Caco-2 (cell line): ENCODE results near the gene ASTN2. TPM values are rescaled to one million over a fixed set of nuclear protein-coding genes. Genes with fewer than 3 reads are reported as not detected.

Source experiments
- BruUV-seq: library from RNA; stranded (reverse); fragments of 400-500 nt; replicated peaks from 2 replicates; lab custom pipeline; 2021; lab: Mats Ljungman, UMichigan
- CTCF ChIA-PET: fragments of 300-600 bp; sonication (Branson Sonifier 250); formaldehyde crosslinking; loops from one replicate; lab custom pipeline; 2022; ENCODE audit warnings: antibody characterized with exemption; lab: Charles Lee
- POLR2A ChIA-PET: fragments of 300-600 bp; sonication (Branson Sonifier 250); formaldehyde crosslinking; loops from one replicate; lab custom pipeline; 2022; ENCODE audit warnings: antibody characterized with exemption; lab: Charles Lee
- DNase-seq, 2 experiments: peaks; one replicate each; pipeline versions ENCODE4 v3.0.0 to v3.0.0-alpha.2; 2020 to 2022
- H3K27me3 ChIP-seq: replicated peaks from 2 replicates; pipeline ENCODE4 v1.6.0; 2011; ENCODE audit warnings: low read length; ENCODE audit not compliant: control insufficient read depth, insufficient read depth
- H3K36me3 ChIP-seq: 2 replicates; pipeline ENCODE4 v1.5.1; 2011; ENCODE audit warnings: low read length; ENCODE audit not compliant: control insufficient read depth, insufficient read depth
- H3K4me1 ChIP-seq: fragments of 250-450 bp; sonication (Bioruptor Pico); 2 replicates; pipeline ENCODE4 v1.5.1; 2020; ENCODE audit warnings: mild to moderate bottlenecking
- H3K4me3 ChIP-seq: 2 replicates; pipeline ENCODE4 v1.5.1; 2011; ENCODE audit warnings: low read depth, mild to moderate bottlenecking, control low read depth, low read length
- H3K9me3 ChIP-seq: fragments of 250-450 bp; sonication (Bioruptor Pico); 2 replicates; pipeline ENCODE4 v1.5.1; 2020; ENCODE audit warnings: mild to moderate bottlenecking, moderate library complexity
- H3K27ac Mint-ChIP-seq: one replicate; pipeline ENCODE4 v1.8.0; 2022; ENCODE audit warnings: mixed read lengths; ENCODE audit not compliant: unreplicated experiment
- H3K27me3 Mint-ChIP-seq: one replicate; pipeline ENCODE4 v1.8.0; 2022; ENCODE audit warnings: mixed read lengths; ENCODE audit not compliant: insufficient read depth, unreplicated experiment
- H3K36me3 Mint-ChIP-seq: one replicate; pipeline ENCODE4 v1.8.0; 2022; ENCODE audit warnings: mild to moderate bottlenecking, mixed read lengths; ENCODE audit not compliant: insufficient read depth, unreplicated experiment
- H3K4me1 Mint-ChIP-seq: one replicate; pipeline ENCODE4 v1.8.0; 2022; ENCODE audit warnings: low read depth, mixed read lengths; ENCODE audit not compliant: unreplicated experiment
- H3K4me3 Mint-ChIP-seq: one replicate; pipeline ENCODE4 v1.8.0; 2022; ENCODE audit warnings: mild to moderate bottlenecking, moderate library complexity, mixed read lengths; ENCODE audit not compliant: unreplicated experiment
- H3K9me3 Mint-ChIP-seq: one replicate; pipeline ENCODE4 v1.8.0; 2022; ENCODE audit warnings: mixed read lengths; ENCODE audit not compliant: unreplicated experiment
- CTCF ChIP-seq, 2 experiments: fragments of 200-600 bp in 1 of 2; IDR thresholded peaks; 1 replicate in 1 of 2; 2 replicates in 1 of 2; pipeline versions ENCODE4 v1.5.1 to v1.8.0; 2011 to 2022; ENCODE audit warnings: antibody characterized with exemption in 1 of 2, control low read depth in 1 of 2, inconsistent platforms in 1 of 2, low read depth in 1 of 2, low read length in 1 of 2, mild to moderate bottlenecking in 1 of 2, moderate library complexity in 1 of 2; ENCODE audit not compliant: insufficient read depth in 1 of 2, severe bottlenecking in 1 of 2, unreplicated experiment in 1 of 2
- intact Hi-C: fragments of 100-400 bp; cut with micrococcal nuclease; formaldehyde crosslinking; loops from one replicate; pipeline ENCODE4 v1.10.0; 2022; ENCODE audit not compliant: unreplicated experiment
- total RNA-seq: library from RNA; stranded (reverse); gene quantifications from 2 replicates; pipeline ENCODE4 v1.2.3, GENCODE V29; 2022

Gene ASTN2
- total RNA-seq, 1 experiment from 2014 or later: 12.7 TPM

GRCh38 chr9:116870566-116870965 is 544.3 kb downstream of the ASTN2 start:
- no peaks in the 10 kb centered on the region for H3K36me3 Mint-ChIP-seq
- Histone ChIP-seq H3K9me3 (no peaks in the 10 kb centered on the region), H3K36me3 (no peaks in the 10 kb centered on the region), H3K4me3 (no peak overlapping the region), H3K27me3 (no peaks in the 10 kb centered on the region), H3K4me1 (peaks cover 9% of the 10 kb centered on the region)
- CTCF ChIA-PET: interaction anchor here (0.6 kb wide), 1 partner anchor 55 kb away, joined by 3 read pairs; no protein-coding TSS in a partner anchor
- peaks cover 16% of the 10 kb centered on the region for H3K9me3 Mint-ChIP-seq
- POLR2A ChIA-PET: no interaction called here
- H3K27ac Mint-ChIP-seq: no peak overlapping the region
- H3K27me3 Mint-ChIP-seq: no peaks in the 10 kb centered on the region
- intact Hi-C loops: no loop called here
- TF ChIP-seq CTCF (IDR thresholded peaks at IDR 0.05; ENCODE audit: insufficient read depth in 1 of 2, low read depth in 1 of 2, low read length in 1 of 2, severe bottlenecking in 1 of 2, unreplicated experiment in 1 of 2): no peak
- no TSS peak for BruUV-seq
- DNase-seq: peak; percentile 46 to 85
- H3K4me3 Mint-ChIP-seq: no peak overlapping the region
- peaks cover 18% of the 10 kb centered on the region for H3K4me1 Mint-ChIP-seq

GRCh38 chr9:116868201-116868600 is 546.7 kb downstream of the ASTN2 start:
- TF ChIP-seq CTCF (IDR thresholded peaks at IDR 0.05; ENCODE audit: insufficient read depth in 1 of 2, low read depth in 1 of 2, low read length in 1 of 2, severe bottlenecking in 1 of 2, unreplicated experiment in 1 of 2): no peak
- Histone ChIP-seq H3K4me3 (no peak overlapping the region), H3K9me3 (no peaks in the 10 kb centered on the region), H3K27me3 (no peaks in the 10 kb centered on the region), H3K36me3 (no peaks in the 10 kb centered on the region), H3K4me1 (peaks cover 9% of the 10 kb centered on the region)
- Mint-ChIP-seq H3K9me3 (peaks cover 15% of the 10 kb centered on the region), H3K4me1 (peaks cover 18% of the 10 kb centered on the region), H3K27me3 (no peaks in the 10 kb centered on the region), H3K36me3 (no peaks in the 10 kb centered on the region), H3K4me3 (no peak overlapping the region), H3K27ac (no peak overlapping the region)
- POLR2A ChIA-PET: no interaction called here
- peak in 1 of 2 experiments; percentile 8 for DNase-seq
- BruUV-seq: no TSS peak
- intact Hi-C loops: loop anchor here (10.0 kb wide), 1 partner anchor 1273 kb away; no protein-coding TSS in a partner anchor
- CTCF ChIA-PET: no interaction called here

- intact Hi-C loops: loop anchor here (10.0 kb wide), 1 partner anchor 1267 kb away; no protein-coding TSS in a partner anchor
- Mint-ChIP-seq H3K27me3 (peaks cover 8% of the 10 kb centered on the region), H3K4me1 (no peaks in the 10 kb centered on the region), H3K27ac (no peak overlapping the region), H3K9me3 (peaks cover 5% of the 10 kb centered on the region), H3K36me3 (no peaks in the 10 kb centered on the region), H3K4me3 (no peak overlapping the region)
- no TSS peak for BruUV-seq
- Histone ChIP-seq H3K27me3 (no peaks in the 10 kb centered on the region), H3K9me3 (no peaks in the 10 kb centered on the region), H3K4me3 (no peak overlapping the region), H3K36me3 (no peaks in the 10 kb centered on the region), H3K4me1 (no peaks in the 10 kb centered on the region)
- ChIA-PET POLR2A (interaction anchor here (0.5 kb wide), 1 partner anchor 332 kb away, joined by 4 read pairs; no protein-coding TSS in a partner anchor), CTCF (interaction anchor here (5.8 kb wide), 1 partner anchor 124 kb away, joined by 76 read pairs; no protein-coding TSS in a partner anchor)
- no peak for DNase-seq
- TF ChIP-seq CTCF (IDR thresholded peaks at IDR 0.05; ENCODE audit: insufficient read depth in 1 of 2, low read depth in 1 of 2, low read length in 1 of 2, severe bottlenecking in 1 of 2, unreplicated experiment in 1 of 2): no peak
These were observed 553.5 kb downstream of the ASTN2 start for GRCh38 chr9:116861321-116861720.
